A673 (cell line): ENCODE data around the gene TUFM.

Experiments
- EZH2 ChIP-seq: fragments of 200-600 bp; sonication (generic); IDR thresholded peaks from 2 replicates; pipeline ENCODE4 v1.6.1; 2017; ENCODE audit warnings: borderline replicate concordance, low read depth, mild to moderate bottlenecking, mixed read lengths, antibody characterized with exemption, low read length; ENCODE audit not compliant: poor library complexity, severe bottlenecking
- TF ChIP-seq, protein P1 (sequence below): fragments of 300-800, 200-600 bp; sonication (generic); conservative IDR thresholded peaks from 2 replicates; pipeline ENCODE4 v1.5.1; 2017; ENCODE audit warnings: low read depth, mild to moderate bottlenecking, antibody characterized with exemption, low read length, moderate library complexity, mixed read lengths

DNA sequence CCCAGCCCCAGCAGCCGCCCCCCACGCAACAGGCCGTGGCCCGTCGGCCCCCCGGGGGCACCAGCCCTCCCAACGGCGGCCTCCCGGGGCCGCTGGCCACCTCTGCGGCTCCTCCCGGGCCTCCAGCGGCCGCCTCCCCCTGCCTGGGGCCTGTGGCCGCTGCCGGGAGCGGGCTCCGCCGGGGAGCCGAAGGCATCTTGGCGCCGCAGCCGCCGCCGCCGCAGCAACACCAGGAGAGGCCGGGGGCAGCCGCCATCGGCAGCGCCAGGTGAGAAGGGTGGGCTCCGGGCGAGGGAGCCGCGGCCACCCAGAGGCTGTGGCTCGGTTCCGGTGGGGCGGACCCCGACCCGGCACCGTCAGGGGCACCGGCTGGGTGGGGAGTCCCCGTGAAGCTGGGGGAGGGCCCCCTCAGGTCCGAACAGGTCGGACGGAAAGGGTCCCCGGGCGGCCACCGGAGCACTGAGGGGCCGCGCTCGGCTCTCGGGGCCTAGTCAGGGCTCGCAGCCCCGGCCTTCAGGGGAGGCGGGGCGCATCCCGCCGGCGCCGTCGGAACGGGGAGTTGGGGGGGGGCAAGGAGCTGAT lies 22.8 kb downstream of the TUFM start:
- TF ChIP-seq, protein P1, sequence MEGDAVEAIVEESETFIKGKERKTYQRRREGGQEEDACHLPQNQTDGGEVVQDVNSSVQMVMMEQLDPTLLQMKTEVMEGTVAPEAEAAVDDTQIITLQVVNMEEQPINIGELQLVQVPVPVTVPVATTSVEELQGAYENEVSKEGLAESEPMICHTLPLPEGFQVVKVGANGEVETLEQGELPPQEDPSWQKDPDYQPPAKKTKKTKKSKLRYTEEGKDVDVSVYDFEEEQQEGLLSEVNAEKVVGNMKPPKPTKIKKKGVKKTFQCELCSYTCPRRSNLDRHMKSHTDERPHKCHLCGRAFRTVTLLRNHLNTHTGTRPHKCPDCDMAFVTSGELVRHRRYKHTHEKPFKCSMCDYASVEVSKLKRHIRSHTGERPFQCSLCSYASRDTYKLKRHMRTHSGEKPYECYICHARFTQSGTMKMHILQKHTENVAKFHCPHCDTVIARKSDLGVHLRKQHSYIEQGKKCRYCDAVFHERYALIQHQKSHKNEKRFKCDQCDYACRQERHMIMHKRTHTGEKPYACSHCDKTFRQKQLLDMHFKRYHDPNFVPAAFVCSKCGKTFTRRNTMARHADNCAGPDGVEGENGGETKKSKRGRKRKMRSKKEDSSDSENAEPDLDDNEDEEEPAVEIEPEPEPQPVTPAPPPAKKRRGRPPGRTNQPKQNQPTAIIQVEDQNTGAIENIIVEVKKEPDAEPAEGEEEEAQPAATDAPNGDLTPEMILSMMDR: no peak
- TF ChIP-seq EZH2: no peak
